ENCODE data around the gene PADI3.

The PADI3 gene

GRCh38 chr1:17251701-17252376 is 2.9 kb downstream of the PADI3 start:
- Histone ChIP-seq H3K36me3 (ENCODE audit: control insufficient read depth in 1 of 2, insufficient read depth in 2 of 2, low read length in 2 of 2) (no peaks in the 10 kb centered on the region), H3K27me3 (ENCODE audit: control insufficient read depth in 1 of 2, insufficient read depth in 2 of 2, low read length in 2 of 2) (no peaks in the 10 kb centered on the region), H3K9me3 (ENCODE audit: control insufficient read depth in 1 of 2, low read length in 2 of 2) (no peaks in the 10 kb centered on the region), H3K4me3 (ENCODE audit: low read depth in 1 of 2, low read length in 2 of 2) (no peak overlapping the region), H3K27ac (ENCODE audit: low read depth, low read length) (no peak overlapping the region), H3K9ac (ENCODE audit: low read depth in 1 of 2, low read length in 2 of 2) (no peak overlapping the region), H3K4me1 (ENCODE audit: control insufficient read depth in 1 of 2, insufficient read depth in 2 of 2, low read length in 2 of 2) (peaks cover 7 to 13% of the 10 kb centered on the region in 2 donors)

GRCh38 chr1:17255336-17255735 is 6.4 kb downstream of the PADI3 start:
- Histone ChIP-seq H3K4me1 (ENCODE audit: control insufficient read depth in 1 of 2, insufficient read depth in 2 of 2, low read length in 2 of 2) (peaks cover 6 to 9% of the 10 kb centered on the region in 2 donors), H3K27ac (ENCODE audit: low read depth, low read length) (no peak overlapping the region), H3K9me3 (ENCODE audit: control insufficient read depth in 1 of 2, low read length in 2 of 2) (no peaks in the 10 kb centered on the region), H3K27me3 (ENCODE audit: control insufficient read depth in 1 of 2, insufficient read depth in 2 of 2, low read length in 2 of 2) (peaks cover 0 to 6% of the 10 kb centered on the region in 2 donors), H3K36me3 (ENCODE audit: control insufficient read depth in 1 of 2, insufficient read depth in 2 of 2, low read length in 2 of 2) (no peaks in the 10 kb centered on the region), H3K4me3 (ENCODE audit: low read depth in 1 of 2, low read length in 2 of 2) (no peak overlapping the region), H3K9ac (ENCODE audit: low read depth in 1 of 2, low read length in 2 of 2) (no peak overlapping the region)

- H3K4me3 ChIP-seq (ENCODE audit: low read depth in 1 of 2, low read length in 2 of 2), result no peak overlapping the region
- no peaks in the 10 kb centered on the region for H3K36me3 ChIP-seq (ENCODE audit: control insufficient read depth in 1 of 2, insufficient read depth in 2 of 2, low read length in 2 of 2)
- H3K27ac ChIP-seq (ENCODE audit: low read depth, low read length), result no peak overlapping the region
- H3K27me3 ChIP-seq (ENCODE audit: control insufficient read depth in 1 of 2, insufficient read depth in 2 of 2, low read length in 2 of 2), result peaks cover 0 to 11% of the 10 kb centered on the region in 2 donors
- no peaks in the 10 kb centered on the region for H3K4me1 ChIP-seq (ENCODE audit: control insufficient read depth in 1 of 2, insufficient read depth in 2 of 2, low read length in 2 of 2)
- H3K9me3 ChIP-seq (ENCODE audit: control insufficient read depth in 1 of 2, low read length in 2 of 2), result no peaks in the 10 kb centered on the region
- no peak overlapping the region for H3K9ac ChIP-seq (ENCODE audit: low read depth in 1 of 2, low read length in 2 of 2)
These were observed 9.3 kb downstream of the PADI3 start for GRCh38 chr1:17258116-17258757.

GRCh38 chr1:17258758-17259130 is 9.8 kb downstream of the PADI3 start:
- Histone ChIP-seq H3K4me3 (ENCODE audit: low read depth in 1 of 2, low read length in 2 of 2) (no peak overlapping the region), H3K36me3 (ENCODE audit: control insufficient read depth in 1 of 2, insufficient read depth in 2 of 2, low read length in 2 of 2) (no peaks in the 10 kb centered on the region), H3K9me3 (ENCODE audit: control insufficient read depth in 1 of 2, low read length in 2 of 2) (no peaks in the 10 kb centered on the region), H3K9ac (ENCODE audit: low read depth in 1 of 2, low read length in 2 of 2) (no peak overlapping the region), H3K27ac (ENCODE audit: low read depth, low read length) (no peak overlapping the region), H3K27me3 (ENCODE audit: control insufficient read depth in 1 of 2, insufficient read depth in 2 of 2, low read length in 2 of 2) (peaks cover 0 to 11% of the 10 kb centered on the region in 2 donors), H3K4me1 (ENCODE audit: control insufficient read depth in 1 of 2, insufficient read depth in 2 of 2, low read length in 2 of 2) (no peaks in the 10 kb centered on the region)

- Histone ChIP-seq H3K27me3 (ENCODE audit: control insufficient read depth in 1 of 2, insufficient read depth in 2 of 2, low read length in 2 of 2) (peaks cover 0 to 11% of the 10 kb centered on the region in 2 donors), H3K4me3 (ENCODE audit: low read depth in 1 of 2, low read length in 2 of 2) (no peak overlapping the region), H3K27ac (ENCODE audit: low read depth, low read length) (no peak overlapping the region), H3K4me1 (ENCODE audit: control insufficient read depth in 1 of 2, insufficient read depth in 2 of 2, low read length in 2 of 2) (no peaks in the 10 kb centered on the region), H3K9ac (ENCODE audit: low read depth in 1 of 2, low read length in 2 of 2) (no peak overlapping the region), H3K36me3 (ENCODE audit: control insufficient read depth in 1 of 2, insufficient read depth in 2 of 2, low read length in 2 of 2) (no peaks in the 10 kb centered on the region), H3K9me3 (ENCODE audit: control insufficient read depth in 1 of 2, low read length in 2 of 2) (no peaks in the 10 kb centered on the region)
These were observed 10.5 kb downstream of the PADI3 start for GRCh38 chr1:17259233-17259873.

GRCh38 chr1:17260264-17260663 is 11.4 kb downstream of the PADI3 start:
- Histone ChIP-seq H3K36me3 (ENCODE audit: control insufficient read depth in 1 of 2, insufficient read depth in 2 of 2, low read length in 2 of 2) (no peaks in the 10 kb centered on the region), H3K9me3 (ENCODE audit: control insufficient read depth in 1 of 2, low read length in 2 of 2) (no peaks in the 10 kb centered on the region), H3K4me1 (ENCODE audit: control insufficient read depth in 1 of 2, insufficient read depth in 2 of 2, low read length in 2 of 2) (no peaks in the 10 kb centered on the region), H3K9ac (ENCODE audit: low read depth in 1 of 2, low read length in 2 of 2) (no peak overlapping the region), H3K27me3 (ENCODE audit: control insufficient read depth in 1 of 2, insufficient read depth in 2 of 2, low read length in 2 of 2) (peaks cover 0 to 11% of the 10 kb centered on the region in 2 donors), H3K27ac (ENCODE audit: low read depth, low read length) (no peak overlapping the region), H3K4me3 (ENCODE audit: low read depth in 1 of 2, low read length in 2 of 2) (no peak overlapping the region)

GRCh38 chr1:17260738-17261137 is 11.8 kb downstream of the PADI3 start:
- no peaks in the 10 kb centered on the region for H3K9me3 ChIP-seq (ENCODE audit: control insufficient read depth in 1 of 2, low read length in 2 of 2)
- H3K4me1 ChIP-seq (ENCODE audit: control insufficient read depth in 1 of 2, insufficient read depth in 2 of 2, low read length in 2 of 2), result no peaks in the 10 kb centered on the region
- H3K27ac ChIP-seq (ENCODE audit: low read depth, low read length), result no peak overlapping the region
- no peak overlapping the region for H3K9ac ChIP-seq (ENCODE audit: low read depth in 1 of 2, low read length in 2 of 2)
- H3K4me3 ChIP-seq (ENCODE audit: low read depth in 1 of 2, low read length in 2 of 2), result no peak overlapping the region
- peaks cover 0 to 11% of the 10 kb centered on the region in 2 donors for H3K27me3 ChIP-seq (ENCODE audit: control insufficient read depth in 1 of 2, insufficient read depth in 2 of 2, low read length in 2 of 2)
- no peaks in the 10 kb centered on the region for H3K36me3 ChIP-seq (ENCODE audit: control insufficient read depth in 1 of 2, insufficient read depth in 2 of 2, low read length in 2 of 2)

GRCh38 chr1:17263936-17264335 is 15.0 kb downstream of the PADI3 start:
- Histone ChIP-seq H3K36me3 (ENCODE audit: control insufficient read depth in 1 of 2, insufficient read depth in 2 of 2, low read length in 2 of 2) (no peaks in the 10 kb centered on the region), H3K9me3 (ENCODE audit: control insufficient read depth in 1 of 2, low read length in 2 of 2) (no peaks in the 10 kb centered on the region), H3K4me1 (ENCODE audit: control insufficient read depth in 1 of 2, insufficient read depth in 2 of 2, low read length in 2 of 2) (no peaks in the 10 kb centered on the region), H3K27me3 (ENCODE audit: control insufficient read depth in 1 of 2, insufficient read depth in 2 of 2, low read length in 2 of 2) (peaks cover 0 to 11% of the 10 kb centered on the region in 2 donors), H3K9ac (ENCODE audit: low read depth in 1 of 2, low read length in 2 of 2) (no peak overlapping the region), H3K4me3 (ENCODE audit: low read depth in 1 of 2, low read length in 2 of 2) (no peak overlapping the region), H3K27ac (ENCODE audit: low read depth, low read length) (no peak overlapping the region)

GRCh38 chr1:17264470-17264869 is 15.6 kb downstream of the PADI3 start:
- Histone ChIP-seq H3K4me1 (ENCODE audit: control insufficient read depth in 1 of 2, insufficient read depth in 2 of 2, low read length in 2 of 2) (no peaks in the 10 kb centered on the region), H3K36me3 (ENCODE audit: control insufficient read depth in 1 of 2, insufficient read depth in 2 of 2, low read length in 2 of 2) (no peaks in the 10 kb centered on the region), H3K27ac (ENCODE audit: low read depth, low read length) (no peak overlapping the region), H3K9me3 (ENCODE audit: control insufficient read depth in 1 of 2, low read length in 2 of 2) (no peaks in the 10 kb centered on the region), H3K4me3 (ENCODE audit: low read depth in 1 of 2, low read length in 2 of 2) (no peak overlapping the region), H3K27me3 (ENCODE audit: control insufficient read depth in 1 of 2, insufficient read depth in 2 of 2, low read length in 2 of 2) (peaks cover 0 to 10% of the 10 kb centered on the region in 2 donors), H3K9ac (ENCODE audit: low read depth in 1 of 2, low read length in 2 of 2) (no peak overlapping the region)

- Histone ChIP-seq H3K36me3 (ENCODE audit: control insufficient read depth in 1 of 2, insufficient read depth in 2 of 2, low read length in 2 of 2) (no peaks in the 10 kb centered on the region), H3K4me1 (ENCODE audit: control insufficient read depth in 1 of 2, insufficient read depth in 2 of 2, low read length in 2 of 2) (no peaks in the 10 kb centered on the region), H3K9me3 (ENCODE audit: control insufficient read depth in 1 of 2, low read length in 2 of 2) (no peaks in the 10 kb centered on the region), H3K27me3 (ENCODE audit: control insufficient read depth in 1 of 2, insufficient read depth in 2 of 2, low read length in 2 of 2) (peaks cover 0 to 5% of the 10 kb centered on the region in 2 donors), H3K4me3 (ENCODE audit: low read depth in 1 of 2, low read length in 2 of 2) (no peak overlapping the region), H3K9ac (ENCODE audit: low read depth in 1 of 2, low read length in 2 of 2) (no peak overlapping the region), H3K27ac (ENCODE audit: low read depth, low read length) (no peak overlapping the region)
These were observed 16.3 kb downstream of the PADI3 start for GRCh38 chr1:17265162-17265561.
